VCaP (cell line): ENCODE results near the gene CEACAM21.

ENCODE experiments used
- H3K27ac ChIP-seq: fragments of 450-650 bp; 2 replicates; pipeline ENCODE4 v1.5.1; 2017
- CTCF ChIP-seq: fragments of 450-650 bp; conservative IDR thresholded peaks from 2 replicates; pipeline ENCODE4 v1.5.1; 2017; ENCODE audit warnings: mild to moderate bottlenecking, moderate library complexity

The CEACAM21 gene

GRCh38 chr19:41532526-41532925 lies 43.4 kb upstream of the CEACAM21 start:
- no peak for TF ChIP-seq CTCF
- no peak overlapping the region; the same call in 1 of the 2 replicates for H3K27ac ChIP-seq

GRCh38 chr19:41533671-41534215 lies 42.2 kb upstream of the CEACAM21 start:
- TF ChIP-seq CTCF = no peak
- H3K27ac ChIP-seq = no peak overlapping the region

GRCh38 chr19:41535029-41535622 lies 40.8 kb upstream of the CEACAM21 start:
- H3K27ac ChIP-seq = no peak overlapping the region

GRCh38 chr19:41537789-41538188 lies 38.2 kb upstream of the CEACAM21 start:
- peak; percentile 56 for TF ChIP-seq CTCF
- H3K27ac ChIP-seq = no peak overlapping the region

More at GRCh38 chr19:41535029-41535622, 40.8 kb upstream of the CEACAM21 start:
- no peak for TF ChIP-seq CTCF

- TF ChIP-seq CTCF = no peak
- H3K27ac ChIP-seq = no peak overlapping the region
These were observed 35.8 kb upstream of the CEACAM21 start for GRCh38 chr19:41540041-41540695.

- TF ChIP-seq CTCF = peak; percentile 74
- H3K27ac ChIP-seq = no peak overlapping the region
These were observed 33.9 kb upstream of the CEACAM21 start for GRCh38 chr19:41541990-41542584.

- no peak for TF ChIP-seq CTCF
- H3K27ac ChIP-seq = no peak overlapping the region
These were observed 33.3 kb upstream of the CEACAM21 start for GRCh38 chr19:41542622-41543021.
